ENCODE data around the gene CD1B.
"Not testable (repeated sequence)": the region's sequence is repeated elsewhere in the genome, so short reads cannot be mapped to it uniquely, and the experiment has no call there.

The CD1B gene

DNA sequence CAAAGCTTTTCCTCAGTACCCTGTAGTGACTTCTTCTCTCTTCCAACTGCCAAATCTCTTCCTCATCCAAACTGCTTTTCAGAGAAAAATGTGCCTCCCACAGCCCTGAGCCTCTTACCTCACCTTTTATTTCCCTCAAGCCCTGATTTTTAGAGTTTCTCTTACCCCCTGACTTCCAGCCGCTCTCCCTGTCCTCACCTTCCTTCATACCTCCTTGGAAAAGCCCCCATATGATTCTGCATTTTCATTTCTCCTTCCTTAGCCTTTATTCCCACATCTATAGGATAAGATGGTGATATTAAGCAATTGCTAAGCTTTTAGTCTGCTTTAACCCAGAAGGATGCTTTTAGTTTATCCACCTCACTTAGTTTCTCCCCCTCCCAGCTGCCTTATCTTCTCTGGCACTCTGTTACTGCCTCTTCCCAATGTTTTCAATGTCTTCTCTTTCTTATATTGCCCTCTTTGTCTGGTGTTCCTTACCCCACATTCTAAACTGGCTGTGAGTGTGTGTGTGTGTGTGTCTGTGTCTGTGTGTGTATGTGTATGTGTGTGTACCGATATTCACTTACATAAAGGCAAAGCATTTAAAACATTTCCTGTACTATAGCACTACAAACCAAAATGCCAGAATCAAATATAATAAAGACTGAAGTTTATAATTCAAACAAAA lies at the start of gene CD1B:
TSS of gene CD1B (minus strand) at position 51 of the 670 bp plus-strand sequence. CDS start 108 bp downstream, outside the sequence.
- no peaks in the 10 kb centered on the region for H3K9me3 ChIP-seq (ENCODE audit: severe bottlenecking)
- no peak within 1 kb of the TSS for H3K27ac ChIP-seq
- no peak for DNase-seq
- peaks cover 97% of the 10 kb centered on the region for H3K27me3 ChIP-seq (ENCODE audit: insufficient read depth, low read depth, severe bottlenecking)
- TF ChIP-seq, protein P1, sequence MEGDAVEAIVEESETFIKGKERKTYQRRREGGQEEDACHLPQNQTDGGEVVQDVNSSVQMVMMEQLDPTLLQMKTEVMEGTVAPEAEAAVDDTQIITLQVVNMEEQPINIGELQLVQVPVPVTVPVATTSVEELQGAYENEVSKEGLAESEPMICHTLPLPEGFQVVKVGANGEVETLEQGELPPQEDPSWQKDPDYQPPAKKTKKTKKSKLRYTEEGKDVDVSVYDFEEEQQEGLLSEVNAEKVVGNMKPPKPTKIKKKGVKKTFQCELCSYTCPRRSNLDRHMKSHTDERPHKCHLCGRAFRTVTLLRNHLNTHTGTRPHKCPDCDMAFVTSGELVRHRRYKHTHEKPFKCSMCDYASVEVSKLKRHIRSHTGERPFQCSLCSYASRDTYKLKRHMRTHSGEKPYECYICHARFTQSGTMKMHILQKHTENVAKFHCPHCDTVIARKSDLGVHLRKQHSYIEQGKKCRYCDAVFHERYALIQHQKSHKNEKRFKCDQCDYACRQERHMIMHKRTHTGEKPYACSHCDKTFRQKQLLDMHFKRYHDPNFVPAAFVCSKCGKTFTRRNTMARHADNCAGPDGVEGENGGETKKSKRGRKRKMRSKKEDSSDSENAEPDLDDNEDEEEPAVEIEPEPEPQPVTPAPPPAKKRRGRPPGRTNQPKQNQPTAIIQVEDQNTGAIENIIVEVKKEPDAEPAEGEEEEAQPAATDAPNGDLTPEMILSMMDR (IDR thresholded peaks at IDR 0.05; ENCODE audit: low read depth, low read length), result no peak
- no peak within 1 kb of the TSS for H3K4me3 ChIP-seq (ENCODE audit: low read depth, low read length)
- no peaks in the 10 kb centered on the region for H3K36me3 ChIP-seq

DNA sequence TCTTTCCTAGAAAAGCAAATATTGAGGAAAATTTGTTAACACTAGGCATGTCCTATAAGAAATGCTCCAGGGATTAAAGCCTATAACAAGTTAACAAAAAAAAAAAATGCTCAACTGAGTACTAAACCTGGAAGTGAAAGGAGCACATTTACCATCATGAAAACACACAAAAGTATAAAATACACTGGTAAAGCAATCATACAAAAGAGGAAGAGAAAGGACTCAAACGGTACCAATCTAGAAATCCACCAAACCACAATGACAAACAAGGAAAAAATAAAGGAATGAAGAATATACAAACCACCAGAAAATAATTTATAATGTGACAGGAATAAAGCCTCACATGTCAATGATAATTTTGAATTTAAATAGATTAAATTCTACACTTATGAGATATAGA lies 43.5 kb upstream of the CD1B start:
- Histone ChIP-seq H3K27ac (no peak overlapping the region), H3K9me3 (ENCODE audit: severe bottlenecking) (peaks cover 8% of the 10 kb centered on the region), H3K27me3 (ENCODE audit: insufficient read depth, low read depth, severe bottlenecking) (peaks cover 52% of the 10 kb centered on the region), H3K4me3 (ENCODE audit: low read depth, low read length) (no peak overlapping the region), H3K36me3 (no peaks in the 10 kb centered on the region)
- DNase-seq, result no peak
- TF ChIP-seq, protein P1 (IDR thresholded peaks at IDR 0.05; ENCODE audit: low read depth, low read length), result no peak

GRCh38 chr1:158374101-158374500 lies 42.8 kb upstream of the CD1B start:
- H3K4me3 ChIP-seq (ENCODE audit: low read depth, low read length); H3K9me3 ChIP-seq (ENCODE audit: severe bottlenecking); H3K36me3 ChIP-seq; H3K27ac ChIP-seq; DNase-seq: not testable (repeated sequence)
- H3K27me3 ChIP-seq (ENCODE audit: insufficient read depth, low read depth, severe bottlenecking), result peaks cover 48% of the 10 kb centered on the region

DNA sequence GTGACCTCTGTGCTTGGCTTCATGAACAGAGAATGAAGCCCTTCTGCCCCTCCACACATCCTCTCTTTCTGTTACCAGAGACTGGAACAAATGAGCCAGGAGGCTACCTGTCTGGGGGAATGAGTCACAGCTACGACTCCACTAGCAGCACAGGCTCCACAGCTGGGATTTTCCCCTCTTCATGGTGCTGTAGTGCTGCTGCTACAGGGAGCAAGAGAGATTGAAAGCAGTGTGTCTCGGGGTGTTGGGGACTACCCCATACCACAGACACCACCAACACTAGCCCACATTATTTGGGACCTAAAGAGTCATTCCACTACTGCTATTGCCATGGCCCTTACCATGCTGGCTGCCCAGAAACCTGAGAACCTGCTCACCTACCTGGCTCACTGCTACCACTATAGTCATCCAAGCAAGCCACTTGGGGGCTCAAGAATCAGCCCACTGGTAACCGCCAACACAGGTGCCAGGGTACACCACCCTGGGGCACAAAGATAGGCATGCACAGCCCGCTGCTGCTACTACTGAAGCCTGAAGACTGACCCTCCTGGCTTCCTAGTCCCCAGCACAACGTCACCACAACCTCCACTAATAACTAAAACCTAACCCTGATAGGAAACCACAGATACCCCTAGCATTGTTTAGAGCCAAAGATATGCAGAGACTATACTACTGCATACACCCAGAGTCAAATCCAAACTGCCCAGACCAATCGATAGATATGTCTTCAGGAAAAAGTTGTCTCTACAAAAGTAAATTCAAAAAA lies 40.0 kb upstream of the CD1B start:
- Histone ChIP-seq H3K36me3 (no peaks in the 10 kb centered on the region), H3K4me3 (ENCODE audit: low read depth, low read length) (no peak overlapping the region), H3K9me3 (ENCODE audit: severe bottlenecking) (peaks cover 8% of the 10 kb centered on the region), H3K27ac (no peak overlapping the region), H3K27me3 (ENCODE audit: insufficient read depth, low read depth, severe bottlenecking) (peaks cover 49% of the 10 kb centered on the region)
- no peak for DNase-seq
- TF ChIP-seq, protein P1 (IDR thresholded peaks at IDR 0.05; ENCODE audit: low read depth, low read length), result no peak

- H3K27me3 ChIP-seq (ENCODE audit: insufficient read depth, low read depth, severe bottlenecking), result peaks cover 49% of the 10 kb centered on the region
- TF ChIP-seq, protein P1 (IDR thresholded peaks at IDR 0.05; ENCODE audit: low read depth, low read length), result no peak
- H3K27ac ChIP-seq, result no peak overlapping the region
- no peaks in the 10 kb centered on the region for H3K36me3 ChIP-seq
- no peak for DNase-seq
- peaks cover 2% of the 10 kb centered on the region for H3K9me3 ChIP-seq (ENCODE audit: severe bottlenecking)
- H3K4me3 ChIP-seq (ENCODE audit: low read depth, low read length), result no peak overlapping the region
Measured at GRCh38 chr1:158366783-158367182, 35.5 kb upstream of the CD1B start.

DNA sequence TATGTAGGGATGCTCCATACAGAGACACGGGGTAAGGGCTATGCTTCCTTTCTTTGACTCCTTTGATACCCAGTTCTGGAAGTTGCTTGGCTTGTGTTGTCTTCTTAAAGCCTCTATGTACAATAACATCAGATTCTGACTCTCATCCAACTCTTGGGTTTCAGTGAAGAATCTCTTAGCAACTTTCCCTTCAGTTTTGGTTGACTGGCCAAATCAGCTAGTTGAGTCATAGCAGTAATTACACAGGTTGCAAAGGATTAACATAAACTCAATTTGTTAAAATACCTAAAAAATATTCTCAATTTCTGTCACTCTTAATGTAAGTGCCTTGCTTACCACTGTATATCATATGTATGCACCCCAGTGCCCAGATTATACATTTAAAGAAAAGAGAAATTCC lies 31.6 kb upstream of the CD1B start:
- H3K4me3 ChIP-seq (ENCODE audit: low read depth, low read length), result no peak overlapping the region
- H3K9me3 ChIP-seq (ENCODE audit: severe bottlenecking), result no peaks in the 10 kb centered on the region
- H3K27me3 ChIP-seq (ENCODE audit: insufficient read depth, low read depth, severe bottlenecking), result peaks cover 59% of the 10 kb centered on the region
- TF ChIP-seq, protein P1 (IDR thresholded peaks at IDR 0.05; ENCODE audit: low read depth, low read length), result no peak
- DNase-seq, result no peak
- no peaks in the 10 kb centered on the region for H3K36me3 ChIP-seq
- H3K27ac ChIP-seq, result no peak overlapping the region

Measured in WERI-Rb-1 (cell line).